K562 (cell line): ENCODE data around the gene EBF4. TPM values are rescaled to one million over a fixed set of nuclear protein-coding genes. Genes with fewer than 3 reads are reported as not detected.

Experiments
- CTBP1 ChIP-seq: fragments of 450-650 bp; IDR thresholded peaks from 2 replicates; pipeline ENCODE4 v1.6.1; 2016; ENCODE audit warnings: borderline replicate concordance
- CXXC5 ChIP-seq: fragments of 250-450 bp; sonication (Bioruptor Pico); IDR thresholded peaks from 2 replicates; pipeline ENCODE4 v1.8.0; 2022; ENCODE audit warnings: inconsistent platforms, mild to moderate bottlenecking, moderate library complexity
- JUND ChIP-seq, 2 experiments: IDR thresholded peaks; 2 replicates in 1 of 2; 3 replicates in 1 of 2; pipeline ENCODE4 v1.6.1; 2011; ENCODE audit warnings: borderline replicate concordance in 2 of 2, low read depth in 2 of 2, low read length in 2 of 2, improper control_type of control experiment in 1 of 2, missing biosample characterization in 1 of 2, missing genetic modification characterization in 1 of 2, missing genetic modification reagents in 1 of 2
- L3MBTL2 ChIP-seq: fragments of 450-650 bp; IDR thresholded peaks from 2 replicates; pipeline ENCODE4 v1.6.1; 2016; ENCODE audit warnings: mild to moderate bottlenecking, moderate library complexity
- PHF8 ChIP-seq: fragments of 200-600 bp; sonication (generic); IDR thresholded peaks from 2 replicates; pipeline ENCODE4 v1.6.1; 2012; ENCODE audit warnings: mixed run types, mild to moderate bottlenecking, inconsistent platforms, low read length, moderate library complexity, borderline replicate concordance
- RAD51 ChIP-seq: fragments of 450-650 bp; IDR thresholded peaks from 2 replicates; pipeline ENCODE4 v1.7.1; 2016; ENCODE audit warnings: low read depth, mild to moderate bottlenecking, borderline replicate concordance
- RB1 ChIP-seq: fragments of 450-650 bp; IDR thresholded peaks from 2 replicates; pipeline ENCODE4 v1.6.1; 2017; ENCODE audit warnings: low read depth, mild to moderate bottlenecking
- ZFX ChIP-seq: sonication (generic); formaldehyde crosslinking; IDR thresholded peaks from 2 replicates; pipeline ENCODE4 v1.8.0; 2022; ENCODE audit warnings: mild to moderate bottlenecking, missing genetic modification reagents, moderate library complexity
- ZNF12 ChIP-seq: sonication (generic); formaldehyde crosslinking; IDR thresholded peaks from 2 replicates; pipeline ENCODE4 v1.4.0; 2020; ENCODE audit warnings: mild to moderate bottlenecking, missing genetic modification reagents
- ZNF75A ChIP-seq: fragments of 450-650 bp; formaldehyde crosslinking; IDR thresholded peaks from 2 replicates; pipeline ENCODE4 v1.4.0; 2020; ENCODE audit warnings: mild to moderate bottlenecking
- ZNF77 ChIP-seq: fragments of 250-450 bp; sonication (Bioruptor Pico); IDR thresholded peaks from 2 replicates; pipeline ENCODE4 v1.5.0; 2020
- polyA plus RNA-seq, 8 experiments: library from polyadenylated mRNA; depleted of rRNA in 4 of 8; stranded (reverse) in 5 of 8; unstranded in 3 of 8; fragments of >200 nt; fragmentation: Nextera tagmentation in 2 of 8; fragmentation: Illumina TruSeq in 1 of 8; extraction: Ambion mirVana in 2 of 8; extraction: Trizol in 1 of 8; gene quantifications; 2 replicates each; pipeline versions ENCODE4 v1.2.1 to v1.2.3, GENCODE V29; 2011 to 2014; ENCODE audit warnings: inconsistent platforms in 1 of 8, missing spikeins in 1 of 8
- total RNA-seq, 7 experiments: library from RNA; depleted of rRNA in 6 of 7; stranded (reverse); fragments of >200 nt in 6 of 7; fragmentation: Illumina TruSeq in 2 of 7; extraction: Trizol in 2 of 7; gene quantifications; 2 replicates each; pipeline versions ENCODE4 v1.2.1 to v1.2.3, GENCODE V29; 2011 to 2021; ENCODE audit warnings: low replicate concordance in 1 of 7
- TF ChIP-seq, protein P1 (sequence below): fragments of 450-650 bp; IDR thresholded peaks from 2 replicates; pipeline ENCODE4 v1.6.1; 2016; ENCODE audit warnings: antibody characterized with exemption
- TF ChIP-seq, protein P2 (sequence below): sonication (generic); formaldehyde crosslinking; IDR thresholded peaks from 2 replicates; pipeline ENCODE4 v1.4.0; 2020; ENCODE audit warnings: mild to moderate bottlenecking, missing genetic modification reagents
- TF ChIP-seq, protein P3 (sequence below), 2 experiments: IDR thresholded peaks; 2 replicates each; pipeline ENCODE4 v1.6.1; 2012; ENCODE audit warnings: improper control_type of control experiment in 2 of 2, low read depth in 2 of 2, low read length in 2 of 2, borderline replicate concordance in 1 of 2
- TF ChIP-seq, protein P4 (sequence below): fragments of 250-450 bp; sonication (Bioruptor Pico); IDR thresholded peaks from 2 replicates; pipeline ENCODE4 v1.4.0; 2020; ENCODE audit warnings: mild to moderate bottlenecking, moderate library complexity

Gene EBF4
- total and polyA plus RNA-seq, 9 of the 15 experiments (the other 6 are each of a cell fraction or from before 2014, with no cell fraction given): 0.09 TPM; not detected in 8

DNA sequence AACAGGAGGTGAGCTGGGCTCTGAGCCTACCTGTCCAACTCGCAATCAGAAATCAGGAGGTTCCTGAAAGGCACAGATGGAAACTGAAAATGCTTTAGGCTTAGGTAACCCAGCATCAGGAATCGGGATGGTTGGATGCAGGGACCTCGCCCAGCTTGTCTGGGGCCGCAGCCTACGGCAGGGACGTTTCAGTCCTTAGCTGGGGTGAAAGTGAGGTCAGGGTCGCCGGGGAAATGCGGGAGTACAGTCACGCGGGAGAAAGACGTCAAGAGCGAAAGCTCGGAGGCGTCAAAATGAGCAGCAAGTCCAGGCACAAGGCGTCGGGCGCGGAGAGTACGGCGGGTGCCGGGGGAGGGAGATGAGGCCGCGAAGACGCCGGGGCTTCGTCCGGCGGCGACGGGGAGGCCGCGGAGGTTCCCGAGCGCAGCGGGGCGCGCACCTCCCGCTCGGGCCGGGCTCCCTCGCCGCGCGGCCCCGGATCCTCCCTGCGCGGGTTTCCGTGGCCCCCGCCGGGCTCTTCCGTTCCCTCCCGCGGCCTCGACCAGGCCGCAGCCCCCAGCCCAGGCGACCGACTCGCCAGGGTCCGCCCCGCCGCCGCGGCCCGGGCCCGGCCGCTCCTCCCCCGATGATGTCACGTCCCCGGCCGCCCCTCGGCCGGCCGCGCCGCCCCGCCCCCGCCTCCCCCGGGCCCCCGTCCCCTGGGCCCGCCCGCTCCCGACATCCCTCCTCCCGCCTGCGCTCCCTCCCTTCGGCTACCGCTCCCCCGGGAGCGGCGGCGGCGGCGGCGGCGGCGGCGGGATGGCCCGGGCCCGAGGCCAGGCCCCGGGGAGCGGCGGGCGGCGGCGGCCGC is at the start of gene EBF4 (continued):
- TF ChIP-seq, protein P1, sequence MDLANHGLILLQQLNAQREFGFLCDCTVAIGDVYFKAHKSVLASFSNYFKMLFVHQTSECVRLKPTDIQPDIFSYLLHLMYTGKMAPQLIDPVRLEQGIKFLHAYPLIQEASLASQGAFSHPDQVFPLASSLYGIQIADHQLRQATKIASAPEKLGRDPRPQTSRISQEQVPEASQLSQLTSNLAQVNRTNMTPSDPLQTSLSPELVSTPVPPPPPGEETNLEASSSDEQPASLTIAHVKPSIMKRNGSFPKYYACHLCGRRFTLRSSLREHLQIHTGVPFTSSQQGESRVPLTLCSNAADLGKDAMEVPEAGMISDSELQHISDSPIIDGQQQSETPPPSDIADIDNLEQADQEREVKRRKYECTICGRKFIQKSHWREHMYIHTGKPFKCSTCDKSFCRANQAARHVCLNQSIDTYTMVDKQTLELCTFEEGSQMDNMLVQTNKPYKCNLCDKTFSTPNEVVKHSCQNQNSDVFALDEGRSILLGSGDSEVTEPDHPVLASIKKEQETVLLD: no peak
- TF ChIP-seq CTBP1 (peak; percentile 46; the same call in 1 of the 2 replicates), ZNF12 (CRISPR knock-in tag) (0 out of 2 replicates have a peak, but pooled peaks have one; percentile 26), ZNF77 (CRISPR knock-in tag) (no peak), PHF8 (peak; percentile 37; the same call in 1 of the 2 replicates), ZNF75A (CRISPR knock-in tag) (no peak), RAD51 (no peak), CXXC5 (CRISPR knock-in tag) (peak; percentile 58), JUND (IDR thresholded peaks at IDR 0.05; ENCODE audit: borderline replicate concordance, low read depth, low read length) (no peak), JUND (tag; IDR thresholded peaks at IDR 0.05; ENCODE audit: borderline replicate concordance, low read depth, low read length) (no peak), RB1 (peak; percentile 19; the same call in 1 of the 2 replicates), L3MBTL2 (peak; percentile 97), ZFX (CRISPR knock-in tag) (peak; percentile 48; the same call in 1 of the 2 replicates)
- TF ChIP-seq, protein P2, sequence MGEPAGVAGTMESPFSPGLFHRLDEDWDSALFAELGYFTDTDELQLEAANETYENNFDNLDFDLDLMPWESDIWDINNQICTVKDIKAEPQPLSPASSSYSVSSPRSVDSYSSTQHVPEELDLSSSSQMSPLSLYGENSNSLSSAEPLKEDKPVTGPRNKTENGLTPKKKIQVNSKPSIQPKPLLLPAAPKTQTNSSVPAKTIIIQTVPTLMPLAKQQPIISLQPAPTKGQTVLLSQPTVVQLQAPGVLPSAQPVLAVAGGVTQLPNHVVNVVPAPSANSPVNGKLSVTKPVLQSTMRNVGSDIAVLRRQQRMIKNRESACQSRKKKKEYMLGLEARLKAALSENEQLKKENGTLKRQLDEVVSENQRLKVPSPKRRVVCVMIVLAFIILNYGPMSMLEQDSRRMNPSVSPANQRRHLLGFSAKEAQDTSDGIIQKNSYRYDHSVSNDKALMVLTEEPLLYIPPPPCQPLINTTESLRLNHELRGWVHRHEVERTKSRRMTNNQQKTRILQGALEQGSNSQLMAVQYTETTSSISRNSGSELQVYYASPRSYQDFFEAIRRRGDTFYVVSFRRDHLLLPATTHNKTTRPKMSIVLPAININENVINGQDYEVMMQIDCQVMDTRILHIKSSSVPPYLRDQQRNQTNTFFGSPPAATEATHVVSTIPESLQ (CRISPR knock-in tag): 0 out of 2 replicates have a peak, but pooled peaks have one; percentile 29
- TF ChIP-seq, protein P3, sequence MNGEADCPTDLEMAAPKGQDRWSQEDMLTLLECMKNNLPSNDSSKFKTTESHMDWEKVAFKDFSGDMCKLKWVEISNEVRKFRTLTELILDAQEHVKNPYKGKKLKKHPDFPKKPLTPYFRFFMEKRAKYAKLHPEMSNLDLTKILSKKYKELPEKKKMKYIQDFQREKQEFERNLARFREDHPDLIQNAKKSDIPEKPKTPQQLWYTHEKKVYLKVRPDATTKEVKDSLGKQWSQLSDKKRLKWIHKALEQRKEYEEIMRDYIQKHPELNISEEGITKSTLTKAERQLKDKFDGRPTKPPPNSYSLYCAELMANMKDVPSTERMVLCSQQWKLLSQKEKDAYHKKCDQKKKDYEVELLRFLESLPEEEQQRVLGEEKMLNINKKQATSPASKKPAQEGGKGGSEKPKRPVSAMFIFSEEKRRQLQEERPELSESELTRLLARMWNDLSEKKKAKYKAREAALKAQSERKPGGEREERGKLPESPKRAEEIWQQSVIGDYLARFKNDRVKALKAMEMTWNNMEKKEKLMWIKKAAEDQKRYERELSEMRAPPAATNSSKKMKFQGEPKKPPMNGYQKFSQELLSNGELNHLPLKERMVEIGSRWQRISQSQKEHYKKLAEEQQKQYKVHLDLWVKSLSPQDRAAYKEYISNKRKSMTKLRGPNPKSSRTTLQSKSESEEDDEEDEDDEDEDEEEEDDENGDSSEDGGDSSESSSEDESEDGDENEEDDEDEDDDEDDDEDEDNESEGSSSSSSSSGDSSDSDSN (IDR thresholded peaks at IDR 0.05; ENCODE audit: borderline replicate concordance in 1 of 2, low read depth in 2 of 2, low read length in 2 of 2): 0 out of 4 replicates have a peak, but pooled peaks of 1 of the 2 experiments have one; percentile 48
- TF ChIP-seq, protein P4, sequence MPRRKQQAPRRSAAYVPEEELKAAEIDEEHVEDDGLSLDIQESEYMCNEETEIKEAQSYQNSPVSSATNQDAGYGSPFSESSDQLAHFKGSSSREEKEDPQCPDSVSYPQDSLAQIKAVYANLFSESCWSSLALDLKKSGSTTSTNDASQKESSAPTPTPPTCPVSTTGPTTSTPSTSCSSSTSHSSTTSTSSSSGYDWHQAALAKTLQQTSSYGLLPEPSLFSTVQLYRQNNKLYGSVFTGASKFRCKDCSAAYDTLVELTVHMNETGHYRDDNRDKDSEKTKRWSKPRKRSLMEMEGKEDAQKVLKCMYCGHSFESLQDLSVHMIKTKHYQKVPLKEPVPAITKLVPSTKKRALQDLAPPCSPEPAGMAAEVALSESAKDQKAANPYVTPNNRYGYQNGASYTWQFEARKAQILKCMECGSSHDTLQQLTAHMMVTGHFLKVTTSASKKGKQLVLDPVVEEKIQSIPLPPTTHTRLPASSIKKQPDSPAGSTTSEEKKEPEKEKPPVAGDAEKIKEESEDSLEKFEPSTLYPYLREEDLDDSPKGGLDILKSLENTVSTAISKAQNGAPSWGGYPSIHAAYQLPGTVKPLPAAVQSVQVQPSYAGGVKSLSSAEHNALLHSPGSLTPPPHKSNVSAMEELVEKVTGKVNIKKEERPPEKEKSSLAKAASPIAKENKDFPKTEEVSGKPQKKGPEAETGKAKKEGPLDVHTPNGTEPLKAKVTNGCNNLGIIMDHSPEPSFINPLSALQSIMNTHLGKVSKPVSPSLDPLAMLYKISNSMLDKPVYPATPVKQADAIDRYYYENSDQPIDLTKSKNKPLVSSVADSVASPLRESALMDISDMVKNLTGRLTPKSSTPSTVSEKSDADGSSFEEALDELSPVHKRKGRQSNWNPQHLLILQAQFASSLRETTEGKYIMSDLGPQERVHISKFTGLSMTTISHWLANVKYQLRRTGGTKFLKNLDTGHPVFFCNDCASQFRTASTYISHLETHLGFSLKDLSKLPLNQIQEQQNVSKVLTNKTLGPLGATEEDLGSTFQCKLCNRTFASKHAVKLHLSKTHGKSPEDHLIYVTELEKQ (CRISPR knock-in tag): no peak
